ENCODE measurements around the gene RPL13.

RPL13 gene

GRCh38 chr16:89550421-89551007, 10.0 kb upstream of the RPL13 start:
- Mint-ChIP-seq H3K4me1 (ENCODE audit: low read depth) (peaks cover 20% of the 10 kb centered on the region), H3K4me3 (no peak overlapping the region), H3K27ac (no peak overlapping the region), H3K27me3 (no peaks in the 10 kb centered on the region), H3K9me3 (no peaks in the 10 kb centered on the region), H3K36me3 (ENCODE audit: low read depth) (peaks cover 53% of the 10 kb centered on the region)

GRCh38 chr16:89552329-89552728, 8.2 kb upstream of the RPL13 start:
- no peak overlapping the region for H3K27ac Mint-ChIP-seq
- H3K36me3 Mint-ChIP-seq (ENCODE audit: low read depth): peaks cover 63% of the 10 kb centered on the region
- H3K9me3 Mint-ChIP-seq: no peaks in the 10 kb centered on the region
- no peak overlapping the region for H3K4me3 Mint-ChIP-seq
- no peaks in the 10 kb centered on the region for H3K27me3 Mint-ChIP-seq
- peaks cover 23% of the 10 kb centered on the region for H3K4me1 Mint-ChIP-seq (ENCODE audit: low read depth)

- no peaks in the 10 kb centered on the region for H3K9me3 Mint-ChIP-seq
- H3K4me3 Mint-ChIP-seq: no peak overlapping the region
- no peaks in the 10 kb centered on the region for H3K27me3 Mint-ChIP-seq
- peaks cover 67% of the 10 kb centered on the region for H3K36me3 Mint-ChIP-seq (ENCODE audit: low read depth)
- peaks cover 28% of the 10 kb centered on the region for H3K4me1 Mint-ChIP-seq (ENCODE audit: low read depth)
- H3K27ac Mint-ChIP-seq: peak overlapping the region; percentile 57
Observed at GRCh38 chr16:89552913-89553312, 7.6 kb upstream of the RPL13 start.

GRCh38 chr16:89553733-89554132, 6.7 kb upstream of the RPL13 start:
- Mint-ChIP-seq H3K27ac (no peak overlapping the region), H3K36me3 (ENCODE audit: low read depth) (peaks cover 59% of the 10 kb centered on the region), H3K4me3 (no peak overlapping the region), H3K9me3 (no peaks in the 10 kb centered on the region), H3K27me3 (no peaks in the 10 kb centered on the region), H3K4me1 (ENCODE audit: low read depth) (peaks cover 21% of the 10 kb centered on the region)

- H3K4me1 Mint-ChIP-seq (ENCODE audit: low read depth): peaks cover 18% of the 10 kb centered on the region
- H3K9me3 Mint-ChIP-seq: no peaks in the 10 kb centered on the region
- H3K27me3 Mint-ChIP-seq: no peaks in the 10 kb centered on the region
- H3K36me3 Mint-ChIP-seq (ENCODE audit: low read depth): peaks cover 54% of the 10 kb centered on the region
- no peak overlapping the region for H3K27ac Mint-ChIP-seq
- no peak overlapping the region for H3K4me3 Mint-ChIP-seq
Observed at GRCh38 chr16:89554343-89554742, 6.1 kb upstream of the RPL13 start.

- Mint-ChIP-seq H3K27me3 (no peaks in the 10 kb centered on the region), H3K9me3 (no peaks in the 10 kb centered on the region), H3K4me3 (no peak overlapping the region), H3K27ac (no peak overlapping the region), H3K36me3 (ENCODE audit: low read depth) (peaks cover 45% of the 10 kb centered on the region), H3K4me1 (ENCODE audit: low read depth) (peaks cover 21% of the 10 kb centered on the region)
Observed at GRCh38 chr16:89555265-89555664, 5.2 kb upstream of the RPL13 start.

- H3K4me3 Mint-ChIP-seq: no peak overlapping the region
- H3K36me3 Mint-ChIP-seq (ENCODE audit: low read depth): peaks cover 41% of the 10 kb centered on the region
- no peak overlapping the region for H3K27ac Mint-ChIP-seq
- H3K9me3 Mint-ChIP-seq: no peaks in the 10 kb centered on the region
- peaks cover 21% of the 10 kb centered on the region for H3K4me1 Mint-ChIP-seq (ENCODE audit: low read depth)
- no peaks in the 10 kb centered on the region for H3K27me3 Mint-ChIP-seq
Observed at GRCh38 chr16:89555780-89556179, 4.7 kb upstream of the RPL13 start.

GRCh38 chr16:89556750-89557689, 3.5 kb upstream of the RPL13 start:
- Mint-ChIP-seq H3K27ac (no peak overlapping the region), H3K36me3 (ENCODE audit: low read depth) (peaks cover 40% of the 10 kb centered on the region), H3K27me3 (no peaks in the 10 kb centered on the region), H3K4me1 (ENCODE audit: low read depth) (peaks cover 28% of the 10 kb centered on the region), H3K9me3 (no peaks in the 10 kb centered on the region), H3K4me3 (peak overlapping the region; percentile 2)

GRCh38 chr16:89557690-89558490, 2.6 kb upstream of the RPL13 start:
- no peaks in the 10 kb centered on the region for H3K9me3 Mint-ChIP-seq
- peak overlapping the region; percentile 2 for H3K4me3 Mint-ChIP-seq
- H3K27me3 Mint-ChIP-seq: no peaks in the 10 kb centered on the region
- H3K4me1 Mint-ChIP-seq (ENCODE audit: low read depth): peaks cover 37% of the 10 kb centered on the region
- peaks cover 43% of the 10 kb centered on the region for H3K36me3 Mint-ChIP-seq (ENCODE audit: low read depth)
- no peak overlapping the region for H3K27ac Mint-ChIP-seq

GRCh38 chr16:89561142-89561883, 831 bp downstream of the RPL13 start:
- H3K27ac Mint-ChIP-seq: peak overlapping the region; percentile 92
- peak overlapping the region; percentile 99 for H3K4me3 Mint-ChIP-seq
- H3K36me3 Mint-ChIP-seq (ENCODE audit: low read depth): peaks cover 51% of the 10 kb centered on the region
- peaks cover 67% of the 10 kb centered on the region for H3K4me1 Mint-ChIP-seq (ENCODE audit: low read depth)
- no peaks in the 10 kb centered on the region for H3K27me3 Mint-ChIP-seq
- no peaks in the 10 kb centered on the region for H3K9me3 Mint-ChIP-seq

GRCh38 chr16:89561884-89562599, 1.6 kb downstream of the RPL13 start:
- no peaks in the 10 kb centered on the region for H3K9me3 Mint-ChIP-seq
- peaks cover 67% of the 10 kb centered on the region for H3K4me1 Mint-ChIP-seq (ENCODE audit: low read depth)
- H3K27ac Mint-ChIP-seq: peak overlapping the region; percentile 92
- peak overlapping the region; percentile 99 for H3K4me3 Mint-ChIP-seq
- H3K36me3 Mint-ChIP-seq (ENCODE audit: low read depth): peaks cover 47% of the 10 kb centered on the region
- H3K27me3 Mint-ChIP-seq: no peaks in the 10 kb centered on the region

- peaks cover 58% of the 10 kb centered on the region for H3K4me1 Mint-ChIP-seq (ENCODE audit: low read depth)
- H3K9me3 Mint-ChIP-seq: no peaks in the 10 kb centered on the region
- H3K4me3 Mint-ChIP-seq: peak overlapping the region; percentile 99
- peaks cover 40% of the 10 kb centered on the region for H3K36me3 Mint-ChIP-seq (ENCODE audit: low read depth)
- no peaks in the 10 kb centered on the region for H3K27me3 Mint-ChIP-seq
- H3K27ac Mint-ChIP-seq: peak overlapping the region; percentile 92
Observed at GRCh38 chr16:89562939-89563338, 2.5 kb downstream of the RPL13 start.

- H3K36me3 Mint-ChIP-seq (ENCODE audit: low read depth): peaks cover 40% of the 10 kb centered on the region
Observed at GRCh38 chr16:89563639-89564392, 3.3 kb downstream of the RPL13 start.

More at GRCh38 chr16:89563639-89564392, 3.3 kb downstream of the RPL13 start:
- H3K27ac Mint-ChIP-seq: peak overlapping the region; percentile 74
- H3K4me3 Mint-ChIP-seq: peak overlapping the region; percentile 99
- no peaks in the 10 kb centered on the region for H3K27me3 Mint-ChIP-seq
- peaks cover 58% of the 10 kb centered on the region for H3K4me1 Mint-ChIP-seq (ENCODE audit: low read depth)
- H3K9me3 Mint-ChIP-seq: no peaks in the 10 kb centered on the region
